Stimulated activated CD8-positive, alpha-beta memory T cell treated with anti-CD3 and anti-CD28 coated beads, Interleukin-15, amount 100 ng/mL, for 1 hour (primary cell): ENCODE results near the gene COL27A1.

Experiments
- DNase-seq: peaks from one replicate; pipeline ENCODE4 v3.0.0-alpha.2; 2020; ENCODE audit warnings: low read depth

Gene COL27A1

DNA sequence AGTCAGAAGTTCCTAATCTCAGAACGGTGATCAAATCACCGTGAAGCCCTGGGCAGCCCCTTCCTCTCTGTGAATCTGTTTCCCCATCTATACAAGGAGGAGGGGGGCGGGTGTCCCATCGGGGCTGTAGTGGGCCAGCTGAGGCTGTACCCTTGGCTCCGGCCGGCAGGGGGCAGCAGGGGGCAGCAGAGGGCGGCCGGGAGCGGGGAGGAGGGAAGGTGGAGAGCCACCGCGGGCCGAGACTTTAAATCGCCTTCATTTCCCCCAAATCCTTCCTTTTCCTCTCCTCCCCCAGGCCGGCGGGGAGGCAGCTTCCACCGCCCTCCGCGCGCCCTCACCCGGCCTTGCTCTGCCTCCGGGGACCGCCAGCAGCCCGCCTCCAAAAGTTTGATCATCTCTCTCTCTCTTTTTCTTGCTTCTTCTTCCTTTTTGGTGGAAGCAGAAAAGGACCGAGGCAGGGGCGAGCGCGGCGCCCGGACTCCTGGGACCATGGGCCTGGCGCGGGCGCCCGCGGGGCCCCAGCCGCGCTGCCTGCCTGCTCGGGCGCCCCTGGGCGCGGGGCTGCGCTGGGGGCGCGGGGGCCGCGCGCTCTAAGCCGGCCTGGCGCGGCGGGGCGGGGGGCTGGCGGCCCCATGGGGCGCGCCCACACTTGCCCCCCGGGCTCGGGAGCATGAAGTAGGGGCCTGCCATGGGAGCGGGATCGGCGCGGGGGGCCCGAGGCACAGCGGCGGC is at the start of gene COL27A1:
COL27A1 (plus strand) TSS at position 275 of the 732 bp plus-strand sequence; CDS start at position 689, 414 bp downstream.
- DNase-seq: peak; percentile 68

DNA sequence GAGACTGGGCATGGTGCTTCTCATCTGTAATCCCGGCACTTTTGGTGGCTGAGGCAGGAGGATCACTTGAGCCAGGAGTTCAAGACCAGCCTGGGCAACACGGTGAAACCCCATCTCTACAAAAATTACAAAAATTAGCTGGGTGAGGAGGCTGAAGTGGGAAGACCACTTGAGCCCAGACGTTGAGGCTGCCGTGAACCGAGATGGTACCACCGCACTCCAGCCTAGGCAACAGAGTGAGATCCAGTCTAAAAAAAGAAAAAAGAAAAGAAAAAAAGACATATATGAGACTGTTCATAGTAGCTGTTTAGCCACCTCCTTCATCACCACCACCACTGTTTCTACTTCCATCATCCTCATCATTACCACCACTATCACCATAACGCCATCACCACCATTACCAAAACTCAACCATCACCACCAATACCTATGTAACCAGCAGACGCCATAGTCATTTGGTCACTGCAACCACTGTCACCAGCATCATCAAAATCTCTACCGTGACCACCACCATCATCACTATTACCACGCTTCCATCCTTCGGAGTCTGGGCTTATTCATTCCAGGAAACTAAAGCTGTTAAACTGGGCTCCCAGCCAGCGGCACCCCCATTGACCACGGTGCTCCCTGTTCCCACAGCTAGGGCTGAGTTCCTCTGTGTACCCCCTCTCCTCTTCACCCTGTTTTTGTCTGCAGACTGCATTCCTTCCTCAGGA is 47.9 kb upstream of the COL27A1 start:
- no peak for DNase-seq

DNA sequence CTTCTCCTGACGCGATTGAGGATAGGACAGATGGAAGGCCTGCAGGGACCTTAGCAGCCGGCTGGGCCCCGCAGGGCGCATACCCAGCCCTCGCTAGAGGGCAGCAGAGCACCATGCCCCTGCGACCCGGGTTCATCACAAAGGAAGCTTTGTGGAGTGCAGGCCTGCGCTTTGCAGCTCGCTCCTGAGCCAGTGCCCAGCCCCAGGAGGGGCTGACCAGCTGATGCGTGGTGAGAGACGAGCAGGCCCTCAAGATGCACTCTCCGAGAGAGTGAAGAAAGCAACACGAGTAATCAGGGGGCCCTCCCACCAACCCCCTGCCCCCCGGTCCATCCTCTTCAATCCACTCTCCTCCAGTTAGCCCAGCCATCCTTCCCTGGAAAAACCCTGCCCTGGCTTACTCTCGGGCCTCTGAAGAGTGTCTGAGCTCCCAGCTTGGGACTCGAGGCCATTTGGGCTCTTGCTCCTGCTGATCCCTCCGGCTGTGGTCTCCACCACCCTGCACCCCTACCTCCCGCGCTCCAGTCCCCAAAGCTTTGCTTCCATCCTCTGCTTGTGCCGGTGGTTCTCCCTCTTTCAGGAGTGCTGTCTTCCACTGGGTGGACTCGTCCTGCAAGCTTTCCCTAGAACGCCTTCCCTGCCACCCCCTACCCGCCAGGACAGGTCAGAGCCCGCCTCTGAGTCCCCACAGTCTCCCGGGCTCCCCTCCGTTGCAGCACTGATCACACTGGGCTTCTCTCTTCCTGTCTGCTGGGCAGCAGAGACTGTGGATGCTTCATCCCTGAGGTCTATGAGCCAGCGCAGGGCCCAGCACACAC is 47.1 kb upstream of the COL27A1 start:
- peak; percentile 19 for DNase-seq

DNA sequence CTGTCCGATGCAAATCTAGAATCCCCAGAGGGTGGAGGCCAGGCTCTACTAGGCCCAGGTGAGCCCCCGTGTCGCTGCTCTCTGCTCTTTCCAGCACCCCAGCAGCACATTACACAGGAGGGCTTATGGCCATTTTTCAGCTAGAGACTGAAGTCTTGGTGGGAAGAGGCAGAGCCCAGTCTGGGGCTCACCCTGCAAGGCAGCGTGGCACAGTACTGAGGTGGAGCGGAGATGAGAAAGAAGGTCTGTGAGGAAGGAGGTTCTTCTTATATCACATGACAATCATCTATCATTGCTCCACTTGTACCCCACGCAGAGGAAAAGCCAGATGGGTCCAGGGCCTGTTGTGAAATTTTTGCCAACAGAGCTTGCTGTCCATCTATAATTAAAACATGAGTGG is 46.2 kb upstream of the COL27A1 start:
- no peak for DNase-seq

GRCh38 chr9:114110180-114110579 is 45.2 kb upstream of the COL27A1 start:
- DNase-seq: no peak

DNA sequence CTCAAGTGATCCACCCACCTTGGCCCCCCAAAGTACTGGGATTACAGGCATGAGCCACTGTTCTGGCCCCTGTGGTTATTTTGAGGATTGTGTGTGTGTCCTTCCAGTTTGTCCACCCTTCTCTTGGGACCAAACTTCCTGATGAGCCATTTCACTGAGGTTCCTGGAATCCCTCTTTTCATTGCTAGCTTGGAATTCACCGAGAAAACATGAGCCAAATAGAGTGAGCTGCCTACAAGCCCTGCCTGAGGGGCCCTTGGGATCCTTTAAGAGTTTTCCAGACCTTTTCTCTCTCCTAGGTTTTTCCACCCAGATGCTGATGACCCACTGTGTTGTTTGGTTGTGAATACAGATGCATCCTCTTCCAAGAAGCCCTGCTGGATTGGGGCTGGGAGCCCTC is 43.0 kb upstream of the COL27A1 start:
- no peak for DNase-seq

- DNase-seq: no peak
Observed at GRCh38 chr9:114112778-114113584, 42.4 kb upstream of the COL27A1 start.

DNA sequence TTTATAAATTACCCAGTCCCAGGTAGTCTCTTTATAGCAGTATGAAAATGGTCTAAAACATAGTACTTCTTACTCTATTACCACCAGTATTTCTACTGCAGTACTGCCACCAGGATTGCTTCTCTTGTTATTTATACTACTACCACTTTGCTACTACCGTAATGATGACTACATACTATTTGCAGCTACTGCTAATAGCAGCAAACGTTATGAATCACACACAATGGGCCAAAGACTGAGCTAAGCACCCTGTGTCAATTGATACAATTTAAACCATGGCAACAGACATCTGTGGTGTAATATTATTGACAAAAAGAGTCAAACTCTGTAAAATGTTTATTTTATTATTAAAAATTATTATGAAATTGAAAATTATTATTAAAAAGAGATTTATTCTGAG is 41.0 kb upstream of the COL27A1 start:
- no peak for DNase-seq

DNA sequence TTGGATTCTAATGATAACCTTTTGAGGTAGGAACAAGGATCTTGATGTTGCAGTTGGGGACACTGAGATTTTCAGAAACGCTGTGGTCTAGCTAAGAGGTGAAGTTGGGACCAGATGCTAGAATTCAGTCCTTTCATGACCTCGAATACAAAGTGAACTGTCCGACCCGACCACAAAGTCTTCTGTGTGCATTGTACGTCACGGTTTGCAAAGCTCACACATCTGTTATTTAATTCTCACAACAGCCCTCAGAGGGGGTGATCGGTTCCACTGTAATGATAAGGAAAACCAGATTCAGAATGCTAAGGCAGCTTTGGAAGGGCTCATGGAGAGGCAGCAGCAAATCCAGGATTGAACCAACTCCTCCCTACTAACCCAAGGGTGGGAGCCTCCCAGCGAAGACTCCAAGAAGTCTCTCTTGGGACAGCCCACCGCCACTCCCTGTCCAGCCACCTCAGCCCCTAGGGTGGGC is 39.6 kb upstream of the COL27A1 start:
- DNase-seq: no peak

GRCh38 chr9:114116126-114116747 is 39.1 kb upstream of the COL27A1 start:
- no peak for DNase-seq

DNA sequence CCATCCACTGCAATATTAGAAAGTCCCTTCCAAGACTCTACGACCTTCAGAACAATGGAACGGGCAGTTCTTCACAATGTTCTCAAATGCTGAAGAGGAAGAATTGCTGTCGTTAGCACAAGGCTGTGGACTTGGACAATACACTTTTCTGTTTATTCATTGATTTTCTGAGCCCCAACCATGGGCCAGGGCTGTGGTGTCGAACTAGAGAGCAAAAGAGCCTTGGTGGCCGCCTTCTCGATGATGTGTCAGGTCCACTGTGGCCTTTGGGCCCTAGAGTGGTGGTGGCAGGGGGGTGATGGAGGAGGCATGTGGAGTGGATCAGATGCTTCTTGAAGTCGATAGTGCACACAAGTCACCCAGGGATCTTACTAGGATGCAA is 37.7 kb upstream of the COL27A1 start:
- DNase-seq: no peak

DNA sequence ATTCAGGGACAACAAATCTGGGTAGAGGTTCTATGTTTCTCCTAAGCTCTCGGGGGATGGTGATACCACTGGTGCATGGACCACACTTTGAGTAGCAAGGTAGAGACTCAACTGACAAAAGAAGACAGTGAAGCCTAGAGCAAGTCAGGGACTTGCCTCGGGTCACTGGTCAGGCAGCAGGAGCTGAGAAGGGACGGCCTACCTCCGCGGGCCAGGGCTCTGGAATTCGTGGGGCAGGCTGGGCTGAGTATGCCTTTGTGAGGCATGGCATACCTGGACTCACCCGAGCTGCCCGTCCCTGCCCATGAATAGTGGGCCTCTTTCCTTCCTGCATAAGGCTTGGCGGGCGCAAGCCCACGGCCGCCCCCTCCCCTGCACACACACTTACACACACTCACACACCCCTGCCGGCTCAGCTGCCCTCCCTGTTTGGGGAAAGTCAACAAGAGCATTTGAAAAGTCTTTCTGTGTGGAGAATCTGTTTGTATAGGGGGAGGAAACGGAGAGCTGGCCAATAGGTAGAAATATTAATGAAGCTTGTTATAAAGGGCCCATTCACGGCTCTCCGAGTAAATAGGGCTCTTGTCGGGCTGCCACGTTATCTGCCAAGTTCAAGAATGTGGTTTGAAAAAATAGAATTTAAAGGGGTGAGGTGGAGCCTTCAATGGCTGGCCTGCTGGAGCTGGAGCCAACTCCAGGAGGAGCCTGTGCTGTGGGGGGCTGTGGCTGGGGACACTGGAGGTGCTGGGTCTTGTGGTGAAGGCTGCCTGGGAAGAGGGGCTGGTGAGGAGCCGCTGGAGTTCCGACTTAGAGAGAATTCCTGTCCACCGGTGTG is 37.1 kb upstream of the COL27A1 start:
- DNase-seq: no peak

DNA sequence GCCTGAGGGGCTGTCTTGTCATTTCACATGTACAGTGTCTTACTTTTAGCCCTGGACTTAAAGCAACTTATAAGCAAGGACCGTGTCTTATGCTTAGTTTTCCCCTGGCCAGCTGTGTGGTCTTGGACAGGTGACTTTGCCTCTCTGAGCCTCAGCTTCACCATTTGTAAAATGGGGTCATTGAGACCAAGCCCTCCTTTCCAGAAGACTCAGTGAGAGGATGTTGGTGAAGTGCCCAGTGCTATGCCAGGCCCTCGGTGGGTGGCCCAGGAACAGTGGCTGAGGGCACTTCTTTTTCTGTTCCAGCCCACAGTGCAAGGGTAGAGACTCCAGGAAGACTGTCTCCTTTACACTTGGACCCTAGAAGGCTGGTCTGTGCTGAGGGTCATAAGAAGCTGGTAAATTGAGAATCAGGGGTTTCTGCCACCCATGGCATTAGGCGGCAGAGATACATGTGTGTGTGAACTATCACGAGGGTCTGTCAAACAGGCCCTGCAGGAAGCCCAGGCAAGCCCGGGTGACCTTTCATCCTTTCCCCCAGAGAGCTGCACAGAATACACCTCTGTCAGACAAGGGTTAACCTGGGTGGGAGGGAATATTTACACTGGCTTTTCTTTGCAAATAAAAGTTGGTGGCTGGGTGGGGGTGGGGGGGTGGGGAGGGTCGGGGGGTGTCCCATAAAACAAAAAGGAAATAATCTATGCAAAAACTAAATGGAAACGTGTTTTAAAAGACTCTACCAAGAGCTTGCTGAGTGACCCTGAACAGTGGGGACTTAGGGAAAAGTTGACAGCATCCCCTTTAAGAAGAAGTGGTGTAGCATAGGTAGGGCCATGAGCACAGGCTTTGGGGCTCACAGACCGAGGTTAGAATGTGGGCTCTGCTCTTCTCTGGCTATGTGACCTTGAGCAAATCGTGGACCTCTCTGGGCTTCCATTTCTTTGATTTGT is 35.8 kb upstream of the COL27A1 start:
- no peak for DNase-seq

DNA sequence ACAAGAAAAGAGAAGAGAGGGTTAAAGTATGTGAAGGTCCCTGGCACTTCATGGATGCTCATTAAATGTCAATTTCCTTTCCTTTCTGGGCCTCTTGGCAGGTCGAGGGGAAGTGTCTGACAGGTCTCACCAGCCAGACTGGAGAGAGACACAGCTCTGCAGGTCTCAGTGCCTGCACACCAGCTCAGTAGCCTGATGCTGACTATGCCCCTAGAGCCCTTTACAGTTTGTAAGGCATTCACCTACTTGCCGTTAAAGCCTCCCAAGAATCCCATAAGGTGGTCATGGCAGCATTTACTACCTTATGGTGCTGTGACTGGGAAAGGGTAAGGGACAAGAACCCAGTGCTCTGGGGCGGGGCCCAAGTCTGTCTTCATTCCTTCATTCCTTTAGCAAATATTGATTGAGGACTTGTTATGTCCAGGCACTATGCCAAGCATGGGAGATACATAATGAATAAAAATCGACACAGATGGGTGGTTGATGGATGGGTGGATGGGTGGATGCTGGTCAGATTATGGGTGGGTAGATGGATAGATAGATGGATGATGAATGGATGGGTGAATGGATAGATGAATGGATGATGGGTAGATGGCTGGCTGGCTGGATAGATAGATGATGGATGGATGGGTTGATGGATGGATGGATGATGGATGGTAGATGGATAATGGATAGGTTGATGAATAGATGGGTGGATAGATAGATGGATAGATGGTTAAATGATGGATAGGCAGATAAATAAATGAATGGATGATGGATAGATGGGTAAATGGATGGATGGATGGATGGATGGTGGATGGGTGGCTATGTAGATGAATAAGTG is 34.9 kb upstream of the COL27A1 start:
- no peak for DNase-seq

GRCh38 chr9:114121227-114122135 is 33.9 kb upstream of the COL27A1 start:
- no peak for DNase-seq

- DNase-seq: no peak
Observed at GRCh38 chr9:114122136-114123027, 33.0 kb upstream of the COL27A1 start.
